HUES48 (cell line): ENCODE data around the gene LAMC2.

ENCODE experiments used
- H3K27ac ChIP-seq: one replicate; pipeline ENCODE4 v1.7.0; 2013; ENCODE audit warnings: low read depth, low read length, inconsistent platforms
- H3K27me3 ChIP-seq: 2 replicates; pipeline ENCODE4 v1.6.1; 2013; ENCODE audit warnings: mild to moderate bottlenecking, low read length; ENCODE audit not compliant: control insufficient read depth, insufficient read depth
- H3K36me3 ChIP-seq: 2 replicates; pipeline ENCODE4 v1.6.1; 2013; ENCODE audit warnings: low read length; ENCODE audit not compliant: control insufficient read depth, insufficient read depth
- H3K4me1 ChIP-seq: 2 replicates; pipeline ENCODE4 v1.6.1; 2013; ENCODE audit warnings: mild to moderate bottlenecking, low read length; ENCODE audit not compliant: control insufficient read depth, insufficient read depth
- H3K4me3 ChIP-seq: 2 replicates; pipeline ENCODE4 v1.5.1; 2013; ENCODE audit warnings: mild to moderate bottlenecking, low read depth, low read length
- H3K9ac ChIP-seq: 2 replicates; pipeline ENCODE4 v1.6.1; 2013; ENCODE audit warnings: mild to moderate bottlenecking, low read depth, low read length, moderate library complexity
- H3K9me3 ChIP-seq: 2 replicates; pipeline ENCODE4 v1.6.1; 2013; ENCODE audit warnings: low read length; ENCODE audit not compliant: control insufficient read depth, insufficient read depth

LAMC2 gene

DNA sequence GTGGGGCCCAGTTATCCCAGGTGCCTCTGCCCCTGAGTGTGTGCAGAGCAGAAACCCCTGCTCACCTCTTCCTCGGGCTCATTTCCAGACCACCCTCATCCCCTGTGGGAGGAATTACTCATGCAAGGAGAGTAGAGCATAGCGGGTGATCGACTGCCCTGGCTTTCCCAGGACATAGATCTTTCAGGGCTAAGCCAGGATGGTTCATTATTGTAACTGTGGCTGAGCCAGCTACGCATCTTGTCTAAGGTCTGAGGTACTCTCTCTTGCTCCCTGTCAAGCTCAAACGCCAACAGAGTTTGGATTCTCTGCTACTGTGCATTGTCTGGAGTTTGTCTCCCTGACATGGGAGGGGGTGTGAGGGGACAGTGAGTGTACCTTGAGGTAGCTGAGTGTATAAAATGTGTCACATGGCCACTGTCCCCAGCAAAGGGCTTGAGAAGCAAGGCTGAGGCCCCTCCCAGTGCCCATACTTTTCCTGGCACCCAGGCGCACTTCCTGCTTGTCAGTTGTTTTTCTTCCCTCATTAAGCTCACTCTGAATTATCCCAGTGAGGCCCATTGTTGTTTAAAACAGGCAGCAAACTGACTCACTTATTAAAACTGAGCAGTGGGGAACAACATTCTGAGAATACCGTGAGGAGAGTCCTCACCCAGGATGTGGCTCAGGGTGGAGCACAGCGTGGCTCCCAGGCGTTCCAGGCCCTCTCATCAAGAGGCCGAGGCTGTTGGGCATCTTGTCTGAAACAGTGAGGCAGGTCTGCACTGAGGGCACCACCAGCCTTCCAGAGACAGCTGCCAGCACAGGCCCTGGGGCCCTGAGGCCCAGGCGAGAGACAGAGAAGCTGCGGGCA, 92.9 kb downstream of the LAMC2 start:
- Histone ChIP-seq H3K4me1 (peaks cover 25% of the 10 kb centered on the region), H3K27ac (peak overlapping the region; percentile 87), H3K4me3 (no peak overlapping the region), H3K36me3 (no peaks in the 10 kb centered on the region), H3K9me3 (no peaks in the 10 kb centered on the region), H3K9ac (no peak overlapping the region), H3K27me3 (no peaks in the 10 kb centered on the region)

GRCh38 chr1:183279835-183280234, 93.8 kb downstream of the LAMC2 start:
- Histone ChIP-seq H3K27me3 (no peaks in the 10 kb centered on the region), H3K9me3 (no peaks in the 10 kb centered on the region), H3K27ac (peak overlapping the region; percentile 87), H3K4me3 (no peak overlapping the region), H3K36me3 (no peaks in the 10 kb centered on the region), H3K9ac (no peak overlapping the region), H3K4me1 (peaks cover 25% of the 10 kb centered on the region)

DNA sequence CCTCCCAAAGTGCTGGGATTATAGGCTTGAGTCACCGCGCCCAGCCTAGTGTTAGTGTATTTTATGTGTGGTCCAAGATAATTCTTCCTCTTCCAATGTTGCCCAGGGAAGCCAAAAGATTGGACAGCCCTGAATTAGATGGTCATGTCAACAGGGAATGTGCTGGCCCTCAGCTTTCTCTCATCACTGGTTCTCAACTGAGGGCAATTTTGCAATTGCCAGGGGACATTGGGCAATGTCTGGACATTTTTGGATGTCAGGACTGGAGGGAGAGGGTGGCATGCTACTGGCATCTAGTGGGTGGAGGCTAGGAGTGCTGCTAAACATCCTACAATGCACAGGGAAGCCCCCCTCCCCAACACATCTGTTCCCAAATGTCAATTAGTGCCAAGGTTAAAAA, 95.0 kb downstream of the LAMC2 start:
- no peaks in the 10 kb centered on the region for H3K36me3 ChIP-seq
- H3K9me3 ChIP-seq, result no peaks in the 10 kb centered on the region
- no peaks in the 10 kb centered on the region for H3K27me3 ChIP-seq
- no peak overlapping the region for H3K9ac ChIP-seq
- no peak overlapping the region for H3K27ac ChIP-seq
- H3K4me3 ChIP-seq, result no peak overlapping the region
- peaks cover 25% of the 10 kb centered on the region for H3K4me1 ChIP-seq

DNA sequence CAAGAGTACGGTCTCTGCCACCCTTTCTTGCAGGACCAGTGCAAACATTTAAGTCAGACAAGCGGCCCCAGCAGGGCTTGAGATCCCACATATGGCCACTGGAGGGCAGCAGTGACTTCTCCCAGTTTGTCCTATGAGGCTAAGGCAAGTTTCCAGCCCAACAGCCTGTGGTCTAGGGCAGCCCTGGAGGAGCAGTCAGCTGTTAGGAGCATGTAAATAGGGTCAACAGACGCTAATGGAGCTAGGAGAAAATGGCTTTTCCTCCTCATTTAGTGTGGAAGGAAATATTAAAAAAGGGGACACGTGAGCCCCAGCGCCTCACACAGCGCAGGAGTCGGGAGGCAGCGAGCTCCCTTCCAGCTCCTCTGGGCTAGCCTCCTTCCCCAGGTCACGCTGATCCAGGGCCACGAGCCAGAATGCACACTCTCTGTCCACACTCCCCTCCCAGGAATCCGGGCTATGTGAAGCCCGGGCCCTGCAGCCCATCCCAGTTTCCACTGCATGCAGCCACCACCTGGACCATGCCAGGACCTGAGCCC, 95.6 kb downstream of the LAMC2 start:
- Histone ChIP-seq H3K9ac (no peak overlapping the region), H3K4me1 (peaks cover 25% of the 10 kb centered on the region), H3K27me3 (no peaks in the 10 kb centered on the region), H3K36me3 (no peaks in the 10 kb centered on the region), H3K4me3 (no peak overlapping the region), H3K9me3 (no peaks in the 10 kb centered on the region), H3K27ac (no peak overlapping the region)

DNA sequence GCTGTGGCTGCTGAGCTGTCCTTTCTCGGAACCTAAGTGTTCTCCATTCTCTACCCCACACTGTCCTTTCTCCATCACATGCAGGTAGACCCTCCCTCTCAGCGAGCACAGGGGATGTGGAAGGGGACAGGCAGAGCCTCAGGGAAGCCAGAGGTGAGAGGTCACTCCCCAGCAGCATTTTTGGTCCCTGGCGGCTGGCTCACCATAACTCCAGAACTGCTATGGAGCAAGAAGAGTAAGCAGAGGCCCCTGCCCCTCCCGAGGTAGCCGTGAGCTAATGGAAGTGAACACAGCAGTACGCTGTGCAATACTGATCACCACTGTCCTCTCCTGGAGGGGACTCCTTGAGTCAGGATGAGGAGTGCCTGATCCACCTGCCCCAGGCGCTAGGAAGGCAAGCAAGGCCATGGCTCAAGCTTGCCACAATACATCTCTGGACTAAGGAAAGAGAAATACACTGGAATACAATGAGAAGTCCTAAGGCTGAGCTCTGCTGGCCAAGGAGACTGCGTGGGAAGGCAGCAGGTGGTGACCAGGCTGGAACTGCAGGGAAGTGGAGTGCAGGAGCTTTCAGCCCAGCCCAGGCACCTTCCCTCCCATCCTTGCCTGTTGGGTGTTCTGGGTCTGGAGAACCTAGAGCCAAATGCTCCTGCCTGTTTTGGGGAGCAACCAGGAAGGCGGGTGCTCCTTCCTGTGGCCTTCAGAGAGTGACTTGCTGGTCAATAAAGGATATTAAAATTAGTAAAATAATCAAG, 96.2 kb downstream of the LAMC2 start:
- Histone ChIP-seq H3K27me3 (no peaks in the 10 kb centered on the region), H3K9me3 (no peaks in the 10 kb centered on the region), H3K4me1 (peaks cover 25% of the 10 kb centered on the region), H3K4me3 (no peak overlapping the region), H3K27ac (no peak overlapping the region), H3K9ac (no peak overlapping the region), H3K36me3 (no peaks in the 10 kb centered on the region)

DNA sequence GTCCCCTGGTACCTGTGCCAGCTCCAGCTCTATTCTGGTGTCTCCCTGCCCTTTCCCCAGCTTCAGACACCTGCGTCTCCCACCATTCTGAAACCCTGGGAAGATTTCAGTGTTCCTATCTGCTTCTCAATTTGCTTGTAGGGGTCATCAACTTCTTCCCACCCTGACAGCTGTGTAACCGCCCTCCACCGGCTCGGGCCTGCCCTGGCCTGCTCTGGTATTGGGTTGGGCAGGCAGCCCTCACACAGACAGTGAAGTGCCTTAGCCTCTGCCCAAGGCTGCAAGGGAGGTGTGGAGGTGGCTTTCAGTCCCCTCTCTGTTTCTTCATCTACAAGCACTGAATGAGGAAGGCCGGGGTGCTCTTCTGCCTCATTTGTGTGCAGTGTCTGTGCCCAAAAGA, 97.2 kb downstream of the LAMC2 start:
- H3K27ac ChIP-seq, result no peak overlapping the region
- no peak overlapping the region for H3K4me3 ChIP-seq
- peaks cover 23% of the 10 kb centered on the region for H3K4me1 ChIP-seq
- H3K9me3 ChIP-seq, result no peaks in the 10 kb centered on the region
- no peak overlapping the region for H3K9ac ChIP-seq
- H3K36me3 ChIP-seq, result no peaks in the 10 kb centered on the region
- H3K27me3 ChIP-seq, result no peaks in the 10 kb centered on the region

DNA sequence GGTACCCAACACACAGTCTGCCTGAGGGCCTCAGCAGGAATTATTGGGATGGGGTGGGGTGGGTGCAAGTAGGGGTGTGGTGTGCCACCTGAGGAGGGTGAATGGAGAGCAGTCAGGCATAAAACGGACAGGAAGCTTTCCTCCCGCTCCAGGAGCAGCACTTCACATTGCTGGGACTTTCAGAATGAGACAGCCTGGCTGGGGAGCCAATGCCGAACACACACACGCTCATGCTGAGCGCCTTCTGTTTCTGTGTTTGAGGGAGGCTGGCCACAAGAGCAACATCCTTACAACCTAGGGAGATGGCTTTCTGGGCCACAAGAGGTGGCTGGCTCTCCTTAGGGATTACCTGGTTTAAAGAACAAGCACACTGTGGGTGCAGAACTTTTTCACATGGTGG, 98.0 kb downstream of the LAMC2 start:
- H3K27me3 ChIP-seq, result no peaks in the 10 kb centered on the region
- no peaks in the 10 kb centered on the region for H3K9me3 ChIP-seq
- H3K27ac ChIP-seq, result no peak overlapping the region
- no peak overlapping the region for H3K4me3 ChIP-seq
- no peaks in the 10 kb centered on the region for H3K36me3 ChIP-seq
- H3K9ac ChIP-seq, result no peak overlapping the region
- H3K4me1 ChIP-seq, result peaks cover 15% of the 10 kb centered on the region

DNA sequence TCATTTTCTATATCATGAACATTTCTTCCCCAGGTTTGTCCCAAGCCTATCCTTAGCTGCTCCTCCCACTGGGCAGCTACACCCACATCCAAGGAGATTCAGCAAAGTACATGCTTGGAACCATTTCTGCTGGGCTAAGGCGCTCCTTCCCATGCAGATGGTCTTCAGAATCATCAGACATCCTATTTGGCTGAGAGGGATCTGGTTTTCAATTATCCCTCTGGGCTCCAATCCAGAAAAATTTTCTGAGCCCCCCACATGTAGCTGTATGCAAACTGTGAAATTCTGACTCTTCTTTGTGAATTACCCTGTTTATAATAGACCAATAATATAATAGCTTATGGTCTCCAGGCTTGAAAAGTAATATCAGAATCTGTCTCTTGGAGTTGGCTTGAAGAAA, 99.2 kb downstream of the LAMC2 start:
- H3K4me1 ChIP-seq, result 0 out of 2 replicates have a peak, but pooled peaks cover 6% of the 10 kb centered on the region
- H3K27me3 ChIP-seq, result no peaks in the 10 kb centered on the region
- no peak overlapping the region for H3K9ac ChIP-seq
- no peaks in the 10 kb centered on the region for H3K9me3 ChIP-seq
- H3K27ac ChIP-seq, result no peak overlapping the region
- H3K4me3 ChIP-seq, result no peak overlapping the region
- H3K36me3 ChIP-seq, result no peaks in the 10 kb centered on the region

GRCh38 chr1:183285746-183286145, 99.7 kb downstream of the LAMC2 start:
- H3K36me3 ChIP-seq, result no peaks in the 10 kb centered on the region
- H3K4me3 ChIP-seq, result no peak overlapping the region
- H3K27me3 ChIP-seq, result no peaks in the 10 kb centered on the region
- H3K9me3 ChIP-seq, result no peaks in the 10 kb centered on the region
- no peak overlapping the region for H3K27ac ChIP-seq
- no peak overlapping the region for H3K9ac ChIP-seq
- 0 out of 2 replicates have a peak, but pooled peaks cover 6% of the 10 kb centered on the region for H3K4me1 ChIP-seq

DNA sequence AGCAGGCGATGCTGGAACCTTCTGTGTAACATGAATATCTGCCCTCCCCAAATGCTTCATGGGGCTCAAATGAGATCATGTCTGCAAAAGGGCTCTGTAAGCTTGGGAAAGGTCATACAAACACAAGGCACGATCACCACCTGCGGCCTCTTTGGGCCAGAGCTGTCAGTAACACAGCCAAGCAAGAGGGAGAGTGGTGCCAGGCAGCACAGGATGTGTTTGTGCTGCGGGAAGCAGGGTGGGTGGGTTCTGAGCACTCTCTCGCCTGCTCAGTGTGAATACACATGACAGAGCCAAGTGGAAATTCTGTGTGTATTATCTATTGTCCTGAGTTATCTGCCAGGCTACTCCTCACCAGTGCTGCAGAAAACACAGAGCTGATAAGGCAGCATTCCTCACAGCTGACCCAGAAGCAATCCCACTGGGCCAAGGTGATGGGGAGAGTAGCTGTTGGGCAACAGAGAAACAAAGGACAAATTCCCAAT, 101.2 kb downstream of the LAMC2 start:
- Histone ChIP-seq H3K36me3 (no peaks in the 10 kb centered on the region), H3K27me3 (no peaks in the 10 kb centered on the region), H3K9me3 (no peaks in the 10 kb centered on the region), H3K9ac (no peak overlapping the region), H3K27ac (no peak overlapping the region), H3K4me3 (no peak overlapping the region), H3K4me1 (peaks cover 11% of the 10 kb centered on the region)

GRCh38 chr1:183288583-183288982, 102.5 kb downstream of the LAMC2 start:
- Histone ChIP-seq H3K27ac (no peak overlapping the region), H3K9ac (no peak overlapping the region), H3K27me3 (no peaks in the 10 kb centered on the region), H3K4me1 (peaks cover 24% of the 10 kb centered on the region), H3K9me3 (no peaks in the 10 kb centered on the region), H3K4me3 (no peak overlapping the region), H3K36me3 (no peaks in the 10 kb centered on the region)
